AG10803 (cell line): Measurements from ENCODE around the gene DEFB112.

ENCODE experiments used
- DNase-seq: peaks from one replicate; pipeline ENCODE4 v3.0.0; 2010; ENCODE audit warnings: low read depth
- H3K4me3 ChIP-seq: 2 replicates; pipeline ENCODE4 v1.5.1; 2011; ENCODE audit warnings: mild to moderate bottlenecking, low read length, control low read depth
- CTCF ChIP-seq: conservative IDR thresholded peaks from 2 replicates; pipeline ENCODE4 v1.5.1; 2011; ENCODE audit warnings: mild to moderate bottlenecking, low read length, control low read depth, inconsistent platforms

The DEFB112 gene

GRCh38 chr6:50003139-50003538 lies 46.6 kb downstream of the DEFB112 start:
- TF ChIP-seq CTCF, result no peak
- H3K4me3 ChIP-seq, result no peak overlapping the region
- no peak for DNase-seq

GRCh38 chr6:49995278-49995677 lies 54.5 kb downstream of the DEFB112 start:
- DNase-seq, result no peak
- H3K4me3 ChIP-seq, result no peak overlapping the region
- no peak for TF ChIP-seq CTCF
